HG03558 (cell line): ENCODE results near the gene ZNF428.

Source experiments
- ATAC-seq: cut with Tn5 transposase; IDR thresholded peaks from one replicate; pipeline ENCODE4 v1.9.1; 2021; ENCODE audit warnings: moderate number of reproducible peaks; ENCODE audit not compliant: unreplicated experiment; ENCODE audit errors: extremely low read depth

Gene ZNF428

DNA sequence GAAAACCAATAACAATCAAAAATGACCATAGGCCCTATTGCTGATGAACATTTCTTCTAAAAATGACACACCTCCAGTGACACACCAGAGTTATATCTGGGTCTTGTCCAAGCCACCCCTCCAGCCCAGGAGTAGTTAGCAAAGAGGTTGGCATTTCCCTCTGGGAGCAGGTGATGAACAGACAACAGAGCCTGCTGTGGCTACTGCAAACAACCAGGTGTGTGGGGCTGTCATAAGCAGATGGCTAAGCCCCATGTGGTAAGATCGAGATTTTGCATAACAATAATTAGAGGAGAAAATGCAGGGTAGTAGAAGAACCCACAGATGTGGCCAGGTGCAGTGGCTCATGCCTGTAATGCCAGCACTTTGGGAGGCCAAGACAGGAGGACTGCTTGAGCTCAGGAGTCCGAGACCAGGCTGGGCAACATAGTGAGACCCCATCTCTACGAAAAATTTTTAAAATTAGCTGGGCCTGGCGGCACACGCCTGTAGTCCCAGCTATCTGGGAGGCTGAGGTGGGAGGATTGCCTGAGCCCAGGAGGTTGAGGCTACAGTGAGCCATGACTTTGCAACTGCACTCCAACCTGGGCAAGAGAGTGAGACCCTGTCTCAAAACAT, 49.1 kb downstream of the ZNF428 start:
- no peak for ATAC-seq

DNA sequence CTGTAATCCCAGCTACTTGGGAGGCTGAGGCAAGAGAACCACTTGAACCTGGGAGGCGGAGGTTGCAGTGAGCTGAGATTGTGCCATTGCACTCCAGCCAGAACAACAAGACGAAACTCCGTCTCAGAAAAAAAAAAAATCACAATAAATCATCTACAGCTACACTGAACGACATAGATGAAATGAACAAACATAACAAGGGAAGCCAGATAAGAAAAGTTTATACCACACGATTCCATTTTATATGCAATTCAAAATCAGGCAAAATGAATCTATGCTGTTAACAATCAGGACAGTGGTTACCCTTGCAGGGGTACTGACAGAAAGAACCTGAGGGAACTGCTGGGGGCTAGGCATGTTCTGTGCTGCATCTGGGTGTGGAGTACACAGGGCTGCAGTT, 49.8 kb downstream of the ZNF428 start:
- ATAC-seq: no peak

DNA sequence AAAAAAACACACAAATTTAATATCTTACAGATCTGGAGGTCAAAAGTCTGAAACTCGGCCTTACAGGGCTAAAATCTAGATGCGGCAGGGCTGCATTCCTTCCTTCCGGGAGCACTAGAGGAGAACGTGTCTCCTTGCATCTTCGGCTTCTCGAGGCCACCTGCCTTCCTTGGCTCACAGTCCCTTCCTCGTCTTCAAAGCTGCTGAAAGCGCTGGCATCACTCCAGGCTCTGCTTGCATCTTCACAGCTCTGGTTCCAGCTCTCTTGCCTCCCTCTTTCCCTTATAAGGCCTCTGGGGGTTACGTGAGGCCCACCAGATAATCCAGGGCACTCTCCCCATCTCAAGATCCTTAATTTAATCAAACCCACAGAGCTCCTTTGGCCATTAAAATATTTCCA, 54.6 kb downstream of the ZNF428 start:
- no peak for ATAC-seq

DNA sequence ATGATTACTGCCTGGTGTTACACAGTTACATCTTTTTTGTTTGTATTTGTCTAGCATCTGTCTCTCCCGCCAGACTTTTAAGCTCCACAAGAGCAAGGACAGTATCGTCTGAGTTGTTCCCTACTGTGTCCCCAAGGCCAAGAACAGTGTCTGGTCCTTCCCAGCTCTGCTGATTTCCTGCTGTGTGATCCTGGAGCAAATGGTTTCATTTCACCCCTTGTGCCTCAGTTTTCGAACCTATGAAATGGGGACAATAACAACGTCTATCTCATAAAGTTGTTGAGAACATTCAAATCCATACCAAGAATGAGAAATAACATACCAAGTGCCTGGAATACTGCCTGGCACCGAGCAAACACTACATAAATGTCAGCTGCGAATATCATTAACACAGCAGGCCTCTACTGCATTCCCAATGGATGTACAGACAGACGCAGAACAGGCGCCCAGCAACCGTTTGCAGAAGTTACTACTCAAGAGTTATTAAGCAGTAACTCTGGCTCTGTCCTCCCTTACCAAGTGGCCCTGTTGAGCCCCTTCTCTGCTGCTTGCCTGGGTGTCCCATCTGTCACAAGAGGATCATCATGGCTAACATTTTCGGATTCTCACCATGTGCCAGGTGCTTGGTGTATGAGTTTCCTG, 55.5 kb downstream of the ZNF428 start:
- ATAC-seq: no peak

DNA sequence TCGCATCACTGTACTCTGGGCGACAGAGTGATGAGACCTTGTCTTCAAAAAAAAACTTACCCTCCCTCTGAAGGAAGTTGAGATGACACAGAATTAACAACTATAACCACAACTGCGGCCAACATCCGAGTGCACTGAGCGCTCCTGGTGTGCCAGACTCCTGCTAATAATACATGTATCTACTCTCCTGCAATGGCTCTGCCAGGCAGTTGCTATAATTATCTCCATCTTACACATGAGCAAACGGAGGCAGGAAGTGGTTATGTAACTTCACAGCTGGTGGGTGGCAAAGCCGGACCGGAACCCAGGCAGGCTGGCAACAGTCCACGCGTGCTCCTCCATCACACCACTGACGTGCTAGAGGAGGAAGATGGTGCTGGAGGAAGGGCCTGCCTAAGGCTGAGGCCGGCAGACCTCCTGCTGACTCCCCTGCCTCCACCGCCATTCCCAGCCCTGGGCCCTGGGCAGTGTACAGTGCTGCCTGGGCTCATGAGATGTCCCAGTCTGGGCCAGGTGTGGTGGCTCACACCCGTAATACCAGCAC, 56.7 kb downstream of the ZNF428 start:
- no peak for ATAC-seq

DNA sequence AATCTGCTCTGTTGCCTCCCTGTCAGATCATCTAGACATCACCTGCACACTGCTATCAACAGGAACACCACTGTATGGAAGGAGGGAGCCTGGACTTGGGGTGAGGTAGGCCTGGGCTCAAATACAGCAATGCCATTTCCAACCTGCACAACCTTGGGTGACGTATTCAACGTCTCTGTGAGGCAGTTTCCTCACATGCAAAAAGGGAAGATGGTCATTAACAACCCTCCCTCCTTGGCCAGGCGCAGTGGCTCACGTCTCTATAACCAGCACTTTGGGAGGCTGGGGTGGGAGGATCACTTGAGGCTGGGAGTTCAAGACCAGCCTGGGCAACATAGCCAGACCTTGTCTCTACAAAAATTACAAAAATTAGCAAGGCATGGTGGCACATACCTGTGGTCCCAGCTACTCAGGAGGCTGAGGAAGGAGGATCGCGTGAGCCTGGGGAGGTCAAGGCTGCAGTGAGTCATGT, 57.2 kb downstream of the ZNF428 start:
- no peak for ATAC-seq

DNA sequence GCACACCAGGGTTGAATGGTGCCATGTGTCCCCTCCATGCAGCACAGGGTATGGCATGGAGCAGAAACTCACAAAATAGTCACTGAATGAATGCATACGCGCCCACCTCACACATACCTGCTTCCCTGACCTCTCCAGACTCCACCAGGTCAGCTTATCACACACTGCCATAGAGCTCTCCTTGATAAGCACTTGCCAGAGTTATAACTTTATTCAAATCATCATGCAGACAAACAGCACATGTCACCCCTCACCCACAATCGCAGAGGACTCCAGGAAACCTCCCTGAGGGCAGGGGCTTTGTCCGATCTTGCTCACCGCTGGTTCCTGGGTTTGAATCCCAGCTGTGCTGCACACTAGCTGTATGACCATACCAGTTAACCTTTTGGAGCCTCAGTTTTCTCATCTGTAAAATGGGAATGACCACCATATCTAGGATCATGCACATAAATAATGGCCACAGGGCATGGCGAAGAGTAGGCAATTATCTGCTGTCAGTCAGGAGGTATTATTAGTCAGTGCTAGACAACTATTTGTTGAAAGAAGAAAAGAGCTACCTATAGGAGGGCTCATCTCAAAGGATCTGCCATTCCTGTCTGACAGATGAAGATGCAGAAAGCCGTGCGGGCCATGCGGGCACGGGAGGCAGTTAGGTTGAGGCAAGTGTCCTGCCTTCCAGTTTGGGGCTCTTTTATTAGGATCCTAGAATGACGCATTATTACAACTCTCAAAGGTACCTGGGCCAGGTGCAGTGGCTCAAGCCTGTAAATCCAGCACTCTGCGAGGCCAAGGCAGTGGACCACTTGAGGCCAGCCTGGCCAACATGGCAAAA, 58.1 kb downstream of the ZNF428 start:
- ATAC-seq: no peak

DNA sequence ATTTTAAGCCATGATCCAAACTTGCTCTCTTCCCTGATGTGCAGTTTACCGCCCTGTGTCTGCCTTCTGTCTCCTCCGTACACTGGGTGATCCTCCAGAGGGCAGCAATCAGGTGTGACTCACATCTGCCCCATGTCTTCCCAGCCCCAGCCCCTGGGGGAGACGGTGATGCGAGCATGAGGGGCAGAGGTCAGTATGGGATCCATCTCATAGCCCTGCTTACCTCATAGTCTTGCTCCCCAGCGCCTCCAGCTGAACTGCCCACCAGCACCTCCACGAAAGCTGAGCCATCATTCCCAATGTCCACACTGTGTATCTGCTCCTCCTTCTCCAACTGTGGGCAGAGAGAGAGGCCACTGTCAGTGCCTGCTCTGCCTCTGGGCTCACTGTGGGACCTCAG, 58.7 kb downstream of the ZNF428 start:
- ATAC-seq: no peak
